Measurements from ENCODE around the gene RFPL4AL1. TPM values are rescaled to one million over a fixed set of nuclear protein-coding genes. Genes with fewer than 3 reads are reported as not detected.
A peak's percentile ranks its signal among the peaks of the same experiment; 100 is the strongest.
"Not testable (repeated sequence)": the region's sequence is repeated elsewhere in the genome, so short reads cannot be mapped to it uniquely, and the experiment has no call there.

Gene RFPL4AL1
- 0.68 TPM in 1 of 2 replicates, not detected in the other for total RNA-seq

DNA sequence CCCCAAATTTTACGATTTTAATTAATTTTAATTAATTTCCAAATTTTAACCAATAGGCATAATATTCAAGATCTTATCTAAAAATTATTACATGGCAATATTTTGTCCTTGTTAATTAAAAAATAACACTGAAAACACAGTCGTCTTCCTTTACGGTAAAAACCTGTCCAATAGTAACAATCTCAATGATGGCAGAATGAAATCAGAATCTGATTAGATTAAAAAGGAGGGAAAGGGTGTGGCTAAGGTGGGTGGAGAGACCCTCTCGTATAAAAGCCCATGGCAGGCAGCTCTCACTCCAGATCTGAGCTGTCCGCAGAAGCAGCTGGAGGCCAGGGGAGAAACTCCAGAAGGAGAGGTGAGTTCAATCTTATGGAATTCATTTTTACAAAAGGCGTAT, at the start of gene RFPL4AL1:
TSS of gene RFPL4AL1 (plus strand) at position 301 of the 400 bp plus-strand sequence. CDS start 2,687 bp downstream, outside the sequence.
- DNase-seq, result not testable (repeated sequence)

DNA sequence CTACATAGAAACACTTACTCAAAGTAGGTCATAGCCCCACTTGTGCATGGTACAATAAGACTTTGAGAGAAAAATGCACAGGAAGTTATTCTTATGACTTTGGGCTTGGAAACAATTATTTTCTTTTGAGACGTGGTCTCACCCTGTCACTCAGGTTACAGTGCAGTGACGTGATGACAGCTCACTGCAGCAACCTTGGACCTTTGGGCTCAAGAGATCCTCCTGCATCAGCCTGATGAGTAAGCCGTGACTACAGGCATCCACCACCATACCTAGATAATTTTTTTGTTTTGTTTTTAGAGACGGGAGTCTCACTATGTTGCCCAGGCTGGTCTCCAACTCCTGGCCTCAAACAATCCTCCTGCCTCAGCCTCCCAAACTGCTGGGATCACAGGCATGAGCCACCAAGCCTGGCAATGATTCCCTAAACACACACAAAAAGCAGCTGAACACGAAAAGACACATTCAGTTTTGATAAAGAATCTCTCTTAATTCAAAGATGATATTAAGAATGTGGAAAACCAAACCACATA, 48.6 kb upstream of the RFPL4AL1 start:
- no peak for DNase-seq

DNA sequence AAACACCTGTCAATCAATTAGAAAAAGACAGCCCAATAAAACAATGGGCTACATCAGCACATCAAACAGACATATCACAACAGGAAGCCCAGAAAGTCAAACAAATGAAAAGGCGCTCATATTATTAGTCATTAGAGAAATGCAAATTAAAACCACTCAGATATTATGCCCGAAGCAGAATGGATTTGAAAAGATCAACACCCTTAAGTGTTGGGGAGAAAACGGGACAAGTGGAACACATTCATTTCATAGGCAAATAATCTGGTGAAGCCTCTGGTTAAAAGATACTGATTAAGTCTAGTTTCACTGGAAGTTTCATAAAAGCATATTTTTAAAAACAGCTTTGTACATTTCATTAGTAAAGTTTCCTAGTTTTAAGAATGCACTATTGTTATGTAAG, 48.1 kb upstream of the RFPL4AL1 start:
- DNase-seq, result no peak

DNA sequence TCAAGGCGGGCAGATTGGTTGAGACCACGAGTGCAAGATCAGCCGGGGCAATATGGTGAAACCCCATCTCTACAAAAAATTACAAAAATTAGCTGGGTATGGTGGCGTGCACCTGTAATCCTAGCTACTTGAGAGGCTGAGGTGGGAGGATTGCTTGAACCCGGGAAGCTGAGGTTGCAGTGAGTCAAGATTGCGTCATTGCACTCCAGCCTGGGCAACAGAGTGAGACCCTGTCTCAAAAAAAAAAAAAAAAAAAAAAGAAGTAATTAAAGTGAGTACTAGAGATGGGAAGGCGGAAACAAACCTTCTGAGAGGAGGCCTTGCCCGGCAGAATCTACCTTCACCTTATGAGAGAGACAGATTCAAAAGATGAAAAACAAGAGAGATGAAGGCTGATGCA, 45.4 kb upstream of the RFPL4AL1 start:
- no peak for DNase-seq

DNA sequence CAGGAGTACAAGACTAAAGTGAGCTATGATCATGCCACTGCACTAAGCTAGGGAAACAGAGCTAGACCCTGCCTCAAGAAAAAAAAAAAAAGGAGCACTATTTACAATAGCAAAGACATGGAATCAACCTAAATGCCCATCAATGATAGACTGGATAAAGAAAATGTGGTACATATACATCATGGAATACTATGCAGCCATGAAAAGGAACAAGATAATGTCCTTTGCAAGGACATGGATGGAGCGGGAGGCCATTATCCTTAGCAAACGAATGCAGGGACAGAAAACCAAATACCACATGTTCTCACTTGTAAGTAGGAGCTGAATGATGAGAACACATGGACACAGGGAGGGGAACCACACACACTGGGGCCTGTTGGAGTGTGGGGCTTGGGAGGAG, 38.5 kb upstream of the RFPL4AL1 start:
- DNase-seq, result not testable (repeated sequence)

DNA sequence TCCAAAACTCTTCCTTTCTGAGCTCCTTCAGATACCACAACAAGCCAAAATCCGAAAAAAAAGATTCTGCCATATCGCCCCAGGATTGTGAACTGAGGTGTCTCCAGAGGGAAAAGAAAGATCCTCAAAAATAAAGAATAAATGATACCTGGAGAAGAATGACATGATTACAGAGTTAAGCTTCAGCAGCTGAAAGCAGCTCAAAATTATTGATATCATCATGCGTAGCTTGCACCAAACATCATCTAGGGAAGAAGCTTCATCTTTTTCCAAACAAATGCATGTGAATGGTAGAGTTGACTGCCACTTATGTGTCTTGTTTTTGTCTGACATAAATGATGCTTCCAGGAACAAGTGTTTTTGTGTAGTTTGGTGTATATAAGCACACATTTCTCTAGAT, 30.6 kb upstream of the RFPL4AL1 start, which contains the start of gene NLRP9:
TSS of gene NLRP9 (minus strand) at position 101 of the 400 bp plus-strand sequence. CDS start at position 73, 28 bp downstream.
- DNase-seq, result no peak

DNA sequence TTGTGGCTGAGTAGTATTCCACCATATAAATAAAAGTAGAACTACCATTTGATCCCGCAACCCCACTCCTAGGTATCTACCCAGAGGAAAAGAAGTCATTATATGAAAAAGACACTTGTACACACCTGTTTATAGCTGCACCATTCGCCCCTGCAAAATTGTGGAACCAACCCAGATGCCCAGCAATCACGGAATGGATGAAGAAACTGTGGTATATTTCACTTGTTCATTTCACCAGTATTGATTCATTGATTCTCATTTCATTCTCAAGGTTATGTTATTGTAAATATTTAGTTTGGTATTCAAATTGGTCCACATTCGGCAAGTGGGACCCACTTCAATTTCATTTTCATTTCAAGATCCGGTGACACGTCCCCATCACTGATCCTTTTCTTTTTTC, 18.2 kb upstream of the RFPL4AL1 start:
- DNase-seq, result no peak

DNA sequence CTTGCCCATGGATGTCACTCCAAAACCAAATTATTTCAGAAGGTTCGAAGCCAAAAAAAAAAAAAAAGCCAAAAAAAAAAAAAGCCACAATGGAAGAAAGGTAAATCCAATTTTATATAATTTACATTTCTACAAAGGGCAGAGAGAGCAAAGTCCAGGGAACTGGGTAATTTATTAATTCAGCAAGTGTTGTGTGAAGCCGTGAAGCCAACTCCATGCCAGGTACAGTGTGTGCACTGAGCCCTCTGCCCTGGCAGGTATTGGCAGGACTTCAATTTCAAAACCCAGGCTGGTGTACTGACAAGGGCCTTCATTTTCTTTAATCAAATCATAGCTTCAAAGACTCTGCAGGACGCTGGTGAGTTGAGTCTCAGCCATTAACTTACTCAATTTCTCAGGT, 15.5 kb upstream of the RFPL4AL1 start:
- no peak for DNase-seq

DNA sequence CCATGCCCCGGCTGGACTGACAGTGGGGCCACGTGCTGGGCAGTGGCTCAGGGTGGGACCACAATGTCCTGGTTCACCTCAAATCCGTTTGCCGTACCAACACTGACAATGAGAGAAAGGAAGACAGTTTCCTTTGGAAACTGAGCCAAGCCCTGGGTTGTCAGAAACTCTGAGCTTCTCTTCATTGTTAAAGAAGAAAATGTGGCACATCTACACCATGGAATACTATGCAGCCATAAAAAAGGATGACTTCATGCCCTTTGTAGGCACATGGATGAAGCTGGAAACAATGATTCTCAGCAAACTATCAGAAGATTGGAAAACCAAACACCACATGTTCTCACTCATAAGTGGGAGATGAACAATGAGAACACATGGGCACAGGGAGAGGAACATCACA, 12.1 kb upstream of the RFPL4AL1 start:
- DNase-seq, result not testable (repeated sequence)

DNA sequence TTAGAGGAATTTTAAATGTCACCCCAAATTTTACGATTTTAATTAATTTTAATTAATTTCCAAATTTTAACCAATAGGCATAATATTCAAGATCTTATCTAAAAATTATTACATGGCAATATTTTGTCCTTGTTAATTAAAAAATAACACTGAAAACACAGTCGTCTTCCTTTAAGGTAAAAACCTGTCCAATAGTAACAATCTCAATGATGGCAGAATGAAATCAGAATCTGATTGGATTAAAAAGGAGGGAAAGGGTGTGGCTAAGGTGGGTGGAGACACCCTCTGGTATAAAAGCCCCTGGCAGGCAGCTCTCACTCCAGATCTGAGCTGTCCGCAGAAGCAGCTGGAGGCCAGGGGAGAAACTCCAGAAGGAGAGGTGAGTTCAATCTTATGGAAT, 10.1 kb upstream of the RFPL4AL1 start, which contains the start of gene RFPL4A:
TSS of gene RFPL4A (plus strand) at position 301 of the 400 bp plus-strand sequence. CDS start 2,704 bp downstream, outside the sequence.
- not testable (repeated sequence) for DNase-seq

DNA sequence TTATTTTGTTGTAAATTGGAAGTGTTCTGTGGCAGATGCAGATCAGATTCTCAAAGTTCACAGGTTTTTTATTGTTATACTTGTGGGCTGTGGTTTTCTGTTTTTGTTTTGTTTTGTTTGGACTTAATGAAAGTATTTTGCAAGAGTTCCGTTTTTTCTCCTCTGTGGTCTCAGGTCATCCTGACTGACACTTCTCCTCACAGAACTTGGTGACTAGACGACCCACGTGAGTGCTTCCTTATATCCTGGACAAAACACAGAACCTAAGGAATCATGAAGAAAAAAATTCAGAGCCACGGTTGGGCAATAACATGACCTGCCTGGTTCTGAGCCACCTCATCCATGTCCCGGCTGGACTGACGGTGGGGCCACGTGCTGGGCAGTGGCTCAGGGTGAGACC, 2.5 kb upstream of the RFPL4AL1 start:
- no peak for DNase-seq

DNA sequence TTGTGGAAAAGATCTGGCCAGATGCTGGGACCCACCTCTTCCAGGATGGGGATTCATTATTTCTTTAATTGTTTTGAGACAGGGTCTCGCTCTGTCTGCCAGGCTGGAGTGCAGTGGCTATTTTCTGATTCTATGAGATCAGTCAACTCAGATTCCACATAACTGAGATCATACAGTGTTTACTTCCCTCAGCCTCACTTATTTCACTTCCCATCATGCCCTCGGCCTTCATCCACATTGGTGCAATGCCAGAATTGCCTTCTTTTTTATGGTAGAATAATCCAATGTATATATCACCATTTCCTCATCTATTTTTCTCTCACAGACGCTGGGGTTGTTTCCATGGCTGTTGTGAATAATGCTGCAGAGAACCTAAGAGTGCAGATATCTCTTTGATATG, 714 bp downstream of the RFPL4AL1 start:
- DNase-seq, result not testable (repeated sequence)

DNA sequence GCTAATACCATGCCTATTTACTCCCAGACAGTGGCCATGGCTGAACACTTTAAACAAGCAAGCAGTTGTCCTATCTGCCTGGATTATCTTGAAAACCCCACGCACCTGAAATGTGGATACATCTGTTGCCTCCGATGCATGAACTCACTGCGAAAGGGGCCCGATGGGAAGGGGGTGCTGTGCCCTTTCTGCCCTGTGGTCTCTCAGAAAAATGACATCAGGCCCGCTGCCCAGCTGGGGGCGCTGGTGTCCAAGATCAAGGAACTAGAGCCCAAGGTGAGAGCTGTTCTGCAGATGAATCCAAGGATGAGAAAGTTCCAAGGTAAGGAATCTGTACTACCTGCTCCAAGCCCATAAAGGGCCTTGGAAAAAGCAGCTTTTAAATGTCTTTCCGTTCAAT, 8.6 kb downstream of the RFPL4AL1 start:
- no peak for DNase-seq

DNA sequence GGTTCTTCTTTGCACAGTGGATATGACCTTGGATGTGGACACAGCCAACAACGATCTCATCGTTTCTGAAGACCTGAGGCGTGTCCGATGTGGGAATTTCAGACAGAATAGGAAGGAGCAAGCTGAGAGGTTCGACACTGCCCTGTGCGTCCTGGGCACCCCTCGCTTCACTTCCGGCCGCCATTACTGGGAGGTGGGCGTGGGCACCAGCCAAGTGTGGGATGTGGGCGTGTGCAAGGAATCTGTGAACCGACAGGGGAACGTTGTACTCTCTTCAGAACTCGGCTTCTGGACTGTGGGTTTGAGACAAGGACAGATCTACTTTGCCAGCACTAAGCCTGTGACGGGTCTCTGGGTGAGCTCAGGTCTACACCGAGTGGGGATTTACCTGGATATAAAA, 9.4 kb downstream of the RFPL4AL1 start:
- DNase-seq, result no peak

DNA sequence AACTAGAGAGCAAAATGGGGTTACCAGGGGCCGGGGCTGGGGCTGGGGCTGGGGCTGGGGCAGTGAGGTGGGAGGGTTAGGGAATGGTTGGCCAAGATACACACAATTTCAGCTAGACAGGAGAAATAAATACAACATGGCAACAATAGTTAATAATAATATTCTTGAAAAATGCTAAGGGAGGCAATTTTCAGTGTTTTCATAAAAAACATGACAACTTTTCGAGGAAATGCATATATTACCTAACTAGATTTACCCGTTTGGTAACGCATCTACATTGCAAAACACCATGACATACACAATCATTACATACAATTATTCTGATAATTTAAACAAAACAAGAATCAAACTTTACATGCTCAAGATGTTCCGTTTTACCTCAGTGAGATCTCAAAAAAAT, 12.2 kb downstream of the RFPL4AL1 start:
- no peak for DNase-seq

DNA sequence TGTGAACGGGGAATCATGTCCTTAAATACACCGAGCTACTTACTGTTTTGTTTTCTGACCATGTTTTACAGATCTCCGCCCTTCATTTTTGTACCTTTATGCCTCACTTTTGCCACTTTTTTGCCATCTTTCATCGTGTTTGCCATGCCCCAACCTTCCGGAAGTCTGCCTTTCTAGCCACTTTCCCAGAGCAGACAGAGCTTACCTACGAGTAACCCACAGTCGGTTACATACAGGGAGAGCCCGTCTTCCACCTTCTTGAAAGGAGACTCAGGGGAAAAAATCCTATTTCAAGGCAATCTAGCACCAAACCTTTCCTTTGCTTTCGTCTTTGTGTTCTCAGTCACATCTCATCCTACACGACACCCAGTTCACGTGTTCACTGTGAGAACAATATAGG, 26.1 kb downstream of the RFPL4AL1 start:
- DNase-seq, result no peak

DNA sequence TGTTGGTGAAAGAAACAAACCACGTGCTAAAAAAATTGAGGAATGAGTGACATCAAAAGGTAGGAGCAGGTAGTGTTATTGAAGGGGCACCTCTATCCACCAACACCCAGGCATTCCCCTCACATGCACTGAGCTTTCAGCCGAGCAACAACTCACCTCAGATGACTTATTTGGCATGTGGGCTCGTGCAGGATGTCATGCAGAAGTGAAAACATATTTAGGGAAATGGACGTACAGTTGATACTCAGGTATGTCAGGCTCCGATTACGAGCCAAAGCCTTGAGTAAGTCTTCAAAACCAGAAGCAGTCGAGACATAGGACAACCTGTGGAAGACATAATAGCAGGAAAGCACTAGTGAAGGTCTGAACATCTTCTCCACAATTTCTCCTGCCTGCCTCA, 32.5 kb downstream of the RFPL4AL1 start:
- no peak for DNase-seq

DNA sequence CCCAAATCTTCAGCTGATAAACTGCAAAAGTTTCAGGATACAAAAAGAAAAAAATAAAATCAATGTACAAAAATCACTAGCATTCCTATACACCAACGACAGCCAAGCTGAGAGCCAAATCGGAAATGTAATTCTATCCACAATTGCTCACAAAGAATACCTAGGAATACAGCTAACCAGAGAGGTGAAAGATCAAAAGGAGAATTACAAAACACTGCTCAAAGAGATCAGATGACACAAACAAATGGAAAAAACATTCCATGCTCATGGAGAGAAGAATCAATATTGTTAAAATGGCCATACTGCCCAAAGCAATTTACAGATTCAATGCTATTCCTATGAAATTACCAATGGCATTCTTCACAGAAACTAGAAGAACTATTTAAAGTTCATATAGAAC, 33.4 kb downstream of the RFPL4AL1 start:
- no peak for DNase-seq

DNA sequence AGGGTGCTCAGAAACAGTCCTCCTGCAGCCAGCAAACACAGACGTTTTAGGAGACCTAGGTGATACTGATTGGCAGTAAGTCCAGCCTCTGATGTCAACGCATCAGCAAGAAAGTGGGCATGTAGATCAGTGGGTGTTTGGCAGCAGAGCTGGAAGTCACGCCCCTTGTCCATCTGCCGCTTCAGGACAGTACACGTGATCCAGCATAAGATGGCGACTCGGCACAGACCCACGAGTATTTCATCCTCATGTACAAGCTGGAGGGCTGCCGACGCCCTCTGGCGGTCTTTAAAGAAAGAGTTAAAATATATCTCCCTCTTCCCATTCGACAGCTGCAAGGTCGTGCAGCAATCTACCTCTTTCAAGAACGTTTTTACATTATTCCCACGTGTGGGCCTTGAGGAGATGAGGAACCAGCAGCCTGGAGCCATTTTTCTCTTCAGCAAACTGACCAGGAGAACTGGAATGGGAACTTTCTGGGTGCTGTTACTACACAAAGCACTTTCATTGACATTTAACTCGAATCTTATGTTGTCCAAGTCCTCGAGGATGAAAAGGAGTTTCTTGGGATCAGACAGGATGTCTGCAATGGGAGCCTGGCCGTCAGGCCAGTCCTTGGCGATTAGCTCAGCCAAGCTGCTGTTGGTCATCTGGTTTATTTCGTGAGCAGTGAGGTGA, 40.6 kb downstream of the RFPL4AL1 start:
- peak; percentile 84 for DNase-seq

DNA sequence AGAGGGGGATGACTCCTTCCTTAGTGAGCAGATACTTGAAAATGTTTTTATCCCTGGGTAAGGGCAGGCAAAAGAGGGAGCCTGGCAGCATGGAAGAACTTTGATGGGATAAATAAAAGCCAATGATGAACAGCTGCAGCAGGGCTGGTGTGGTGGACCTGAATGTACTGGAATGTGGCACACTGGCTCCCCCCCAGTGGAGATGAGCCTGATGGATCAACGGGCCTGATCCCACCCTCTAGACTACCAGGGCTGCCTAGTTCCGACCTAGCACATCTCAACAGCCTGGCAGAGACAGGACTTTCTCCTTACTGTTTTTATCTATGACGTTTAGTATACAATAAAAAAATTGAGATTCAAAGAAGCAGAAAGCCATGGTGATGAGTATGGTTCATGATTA, 42.4 kb downstream of the RFPL4AL1 start:
- no peak for DNase-seq

DNA sequence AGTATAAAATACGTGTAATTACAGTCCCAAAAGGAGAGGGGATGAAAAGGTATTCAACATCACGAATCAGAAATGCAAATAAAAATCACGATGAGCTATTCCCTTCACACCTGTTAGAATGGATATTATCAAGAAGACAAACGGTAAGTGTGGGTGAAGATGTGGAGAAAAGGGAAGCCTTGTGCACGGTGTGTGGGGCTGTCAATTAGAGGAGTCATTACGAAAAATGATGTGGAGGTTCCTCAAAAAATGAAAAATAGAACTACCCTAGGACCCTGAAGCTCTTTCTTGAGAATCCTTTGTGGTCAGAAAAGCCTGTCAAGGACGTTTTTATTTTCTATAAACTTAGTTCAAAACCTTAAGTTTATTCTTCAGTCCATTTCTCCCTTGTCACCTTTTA, 43.5 kb downstream of the RFPL4AL1 start:
- no peak for DNase-seq

DNA sequence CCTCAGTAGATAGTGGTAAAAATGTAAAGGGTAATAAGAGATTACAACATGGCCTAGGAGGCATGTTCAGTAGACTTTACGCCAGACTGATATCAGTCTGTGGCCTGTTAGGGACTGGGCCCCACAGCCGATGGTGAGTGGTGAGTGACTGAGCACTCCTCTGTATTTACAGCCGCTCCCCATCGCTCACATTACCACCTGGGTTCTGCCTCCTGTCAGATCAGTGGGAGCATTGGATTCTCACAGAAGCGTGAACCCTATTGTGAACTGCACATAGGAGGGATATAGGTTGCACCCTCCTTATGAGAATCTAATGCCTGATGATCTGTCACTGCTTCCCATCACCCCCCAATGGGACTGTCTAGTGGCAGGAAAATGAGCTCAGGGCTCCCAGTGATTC, 45.0 kb downstream of the RFPL4AL1 start:
- no peak for DNase-seq

DNA sequence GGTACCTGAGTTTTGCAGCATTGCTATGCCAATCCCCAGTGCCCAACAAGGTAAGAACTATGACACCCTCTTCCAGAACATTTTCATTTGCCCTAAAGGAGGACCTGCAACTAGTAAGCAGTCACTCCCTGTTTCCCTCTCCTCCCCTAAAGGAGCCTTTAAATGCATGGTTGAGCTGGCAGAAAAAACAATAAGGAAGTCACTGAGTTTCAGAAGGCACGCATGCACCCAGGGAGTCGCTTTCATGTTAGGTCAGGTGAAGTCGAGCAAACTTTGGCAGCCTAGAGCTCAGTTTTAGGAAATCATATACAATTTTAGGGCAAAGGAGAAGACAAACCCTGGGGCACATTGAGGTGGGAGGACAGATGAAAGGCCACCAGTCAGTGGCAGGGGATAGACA, 51.1 kb downstream of the RFPL4AL1 start:
- no peak for DNase-seq

All from dermis blood vessel endothelial cell (primary cell).